ENCODE data around the gene ABCG8. TPM values are rescaled to one million over a fixed set of nuclear protein-coding genes. Genes with fewer than 3 reads are reported as not detected.

The ABCG8 gene
- total and polyA plus RNA-seq, 10 of the 15 experiments (the other 5 are each of a cell fraction or from before 2014, with no cell fraction given): not detected

GRCh38 chr2:43826305-43827250 lies 12.2 kb upstream of the ABCG8 start:
- H3K4me1 ChIP-seq (ENCODE audit: control insufficient read depth, insufficient read depth, low read length): no peaks in the 10 kb centered on the region
- DNase-seq (ENCODE audit: low read depth, low spot score): no peak
- TF ChIP-seq ATF7 (IDR thresholded peaks at IDR 0.05; ENCODE audit: low read depth) (no peak), KAT2A (conservative IDR thresholded peaks at IDR 0.05; ENCODE audit: control insufficient read depth, low read depth, low read length) (no peak), RB1 (IDR thresholded peaks at IDR 0.05; ENCODE audit: borderline replicate concordance) (no peak), PRDM15 (CRISPR knock-in tag; IDR thresholded peaks at IDR 0.05) (no peak), ZNF217 (IDR thresholded peaks at IDR 0.05) (no peak), TCF7 (IDR thresholded peaks at IDR 0.05; ENCODE audit: borderline replicate concordance) (no peak), ZNF24 (IDR thresholded peaks at IDR 0.05) (no peak), RCOR1 (conservative IDR thresholded peaks at IDR 0.05; ENCODE audit: low read depth, low read length) (no peak)
- TF ChIP-seq, protein P1, sequence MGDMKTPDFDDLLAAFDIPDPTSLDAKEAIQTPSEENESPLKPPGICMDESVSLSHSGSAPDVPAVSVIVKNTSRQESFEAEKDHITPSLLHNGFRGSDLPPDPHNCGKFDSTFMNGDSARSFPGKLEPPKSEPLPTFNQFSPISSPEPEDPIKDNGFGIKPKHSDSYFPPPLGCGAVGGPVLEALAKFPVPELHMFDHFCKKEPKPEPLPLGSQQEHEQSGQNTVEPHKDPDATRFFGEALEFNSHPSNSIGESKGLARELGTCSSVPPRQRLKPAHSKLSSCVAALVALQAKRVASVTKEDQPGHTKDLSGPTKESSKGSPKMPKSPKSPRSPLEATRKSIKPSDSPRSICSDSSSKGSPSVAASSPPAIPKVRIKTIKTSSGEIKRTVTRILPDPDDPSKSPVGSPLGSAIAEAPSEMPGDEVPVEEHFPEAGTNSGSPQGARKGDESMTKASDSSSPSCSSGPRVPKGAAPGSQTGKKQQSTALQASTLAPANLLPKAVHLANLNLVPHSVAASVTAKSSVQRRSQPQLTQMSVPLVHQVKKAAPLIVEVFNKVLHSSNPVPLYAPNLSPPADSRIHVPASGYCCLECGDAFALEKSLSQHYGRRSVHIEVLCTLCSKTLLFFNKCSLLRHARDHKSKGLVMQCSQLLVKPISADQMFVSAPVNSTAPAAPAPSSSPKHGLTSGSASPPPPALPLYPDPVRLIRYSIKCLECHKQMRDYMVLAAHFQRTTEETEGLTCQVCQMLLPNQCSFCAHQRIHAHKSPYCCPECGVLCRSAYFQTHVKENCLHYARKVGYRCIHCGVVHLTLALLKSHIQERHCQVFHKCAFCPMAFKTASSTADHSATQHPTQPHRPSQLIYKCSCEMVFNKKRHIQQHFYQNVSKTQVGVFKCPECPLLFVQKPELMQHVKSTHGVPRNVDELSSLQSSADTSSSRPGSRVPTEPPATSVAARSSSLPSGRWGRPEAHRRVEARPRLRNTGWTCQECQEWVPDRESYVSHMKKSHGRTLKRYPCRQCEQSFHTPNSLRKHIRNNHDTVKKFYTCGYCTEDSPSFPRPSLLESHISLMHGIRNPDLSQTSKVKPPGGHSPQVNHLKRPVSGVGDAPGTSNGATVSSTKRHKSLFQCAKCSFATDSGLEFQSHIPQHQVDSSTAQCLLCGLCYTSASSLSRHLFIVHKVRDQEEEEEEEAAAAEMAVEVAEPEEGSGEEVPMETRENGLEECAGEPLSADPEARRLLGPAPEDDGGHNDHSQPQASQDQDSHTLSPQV (IDR thresholded peaks at IDR 0.05): no peak
- CTCF ChIA-PET: no interaction called here
- H4K20me1 ChIP-seq (ENCODE audit: control insufficient read depth, insufficient read depth): no peaks in the 10 kb centered on the region
- in situ Hi-C loops (cut with MboI) (no loop called here), intact Hi-C loops (cut with micrococcal nuclease; ENCODE audit: unreplicated experiment) (no loop called here)
- POLR2A ChIA-PET: no interaction called here
- 45% methylated on average over 17 of the region's 17 CpGs for WGBS (ENCODE audit: insufficient coverage, insufficient replicate concordance, low lambda C conversion rate, missing lambda C conversion rate)
- no peak for ATAC-seq
- no peaks in the 10 kb centered on the region for H3K79me2 ChIP-seq (ENCODE audit: control insufficient read depth, insufficient read depth, low read length)
- SMC1A ChIA-PET (ENCODE audit: uncharacterized antibody, unreplicated experiment): no interaction called here
- H3K36me3 ChIP-seq (ENCODE audit: control insufficient read depth in 2 of 2, insufficient read depth in 2 of 2, low read length in 1 of 2): no peaks in the 10 kb centered on the region
- no TSS peak for BruUV-seq (replicated peaks)
- RAD21 ChIA-PET (ENCODE audit: unreplicated experiment): no interaction called here
- no peak overlapping the region for H2AFZ ChIP-seq (ENCODE audit: control insufficient read depth, low read depth, low read length)
- no peak overlapping the region for H3K4me3 ChIP-seq
- no peaks in the 10 kb centered on the region; a peak in 1 of 4 replicates for H3K27me3 ChIP-seq (replicated peaks in 1 of 2; ENCODE audit: control insufficient read depth in 2 of 2, insufficient read depth in 2 of 2, low read length in 1 of 2)
- FAIRE-seq: no peak
- H3K9ac ChIP-seq (ENCODE audit: control insufficient read depth, insufficient read depth, low read length): no peak overlapping the region
- H3K4me2 ChIP-seq (ENCODE audit: control insufficient read depth, insufficient read depth): no peak overlapping the region
- H3K9me3 ChIP-seq (replicated peaks; ENCODE audit: control insufficient read depth, insufficient read depth, low read length): no peaks in the 10 kb centered on the region
- no peak overlapping the region for H3K27ac ChIP-seq (ENCODE audit: control insufficient read depth, insufficient read depth)
